IgD-negative memory B cell (primary cell): ENCODE results near the gene TSHR. TPM values are rescaled to one million over a fixed set of nuclear protein-coding genes. Genes with fewer than 3 reads are reported as not detected.

Source experiments
- polyA plus RNA-seq: library from polyadenylated mRNA; unstranded; fragments of 300-500 nt; fragmentation: Illumina TruSeq; gene quantifications from one replicate; pipeline ENCODE4 v1.2.3, GENCODE V29; 2021

The TSHR gene
- polyA plus RNA-seq, 1 donor from 2014 or later: not detected

Other genes with a start within 250 kb of the TSHR start
- gene CEP128, start 13.9 kb upstream of the TSHR start, polyA plus RNA-seq: 2.8 TPM